ENCODE measurements around the gene MYO10.
"Not testable (repeated sequence)": the region's sequence is repeated elsewhere in the genome, so short reads cannot be mapped to it uniquely, and the experiment has no call there.

GRCh38 chr5:16985304-16985703 is 49.2 kb upstream of the MYO10 start:
- TF ChIP-seq CTCF (IDR thresholded peaks at IDR 0.05); POLR2A (IDR thresholded peaks at IDR 0.05); EP300 (IDR thresholded peaks at IDR 0.05; ENCODE audit: low read depth); POLR2AphosphoS5 (IDR thresholded peaks at IDR 0.05): not testable (repeated sequence)
